Measurements from ENCODE around the gene CHST8.

GRCh38 chr19:33699754-33700407 is 78.1 kb downstream of the CHST8 start:
- no peak for TF ChIP-seq EZH2 (IDR thresholded peaks at IDR 0.05)
- no peak for TF ChIP-seq POLR2AphosphoS5 (IDR thresholded peaks at IDR 0.05; ENCODE audit: borderline replicate concordance, low read depth, low read length)
